ENCODE results near the gene CDK14.
"Not testable (repeated sequence)": the region's sequence is repeated elsewhere in the genome, so short reads cannot be mapped to it uniquely, and the experiment has no call there.

CDK14 gene

DNA sequence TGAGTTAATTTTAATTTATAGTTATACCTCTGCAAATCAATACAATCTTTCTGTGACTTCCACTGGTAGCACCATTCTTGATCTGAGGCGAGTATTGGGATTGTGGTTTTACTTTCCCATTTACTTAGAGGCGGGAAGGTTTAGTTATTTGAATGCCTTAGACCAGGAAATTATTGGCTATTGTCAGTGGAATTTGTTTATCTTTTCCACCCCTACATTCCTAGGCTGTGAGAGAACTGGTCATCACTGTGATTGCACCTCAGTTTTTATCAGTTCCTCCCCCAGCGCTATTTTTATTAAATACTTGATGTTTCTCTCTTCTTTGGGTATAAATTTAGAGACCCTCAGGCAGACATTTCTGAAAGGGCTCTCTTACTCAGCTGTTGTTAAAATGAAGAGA, 29.9 kb downstream of the CDK14 start:
- Histone ChIP-seq H3K27me3 (ENCODE audit: low read depth) (no peaks in the 10 kb centered on the region), H3K4me1 (peaks cover 31% of the 10 kb centered on the region), H3K36me3 (replicated peaks) (no peaks in the 10 kb centered on the region), H3K9me3 (no peaks in the 10 kb centered on the region), H3K4me3 (no peak overlapping the region)
- in situ Hi-C loops (cut with MboI; ENCODE audit: low sequenced_read_pairs), result no loop called here
- DNase-seq (ENCODE audit: low spot score in 2 of 2), result peak in 1 of 2 experiments; percentile 12

DNA sequence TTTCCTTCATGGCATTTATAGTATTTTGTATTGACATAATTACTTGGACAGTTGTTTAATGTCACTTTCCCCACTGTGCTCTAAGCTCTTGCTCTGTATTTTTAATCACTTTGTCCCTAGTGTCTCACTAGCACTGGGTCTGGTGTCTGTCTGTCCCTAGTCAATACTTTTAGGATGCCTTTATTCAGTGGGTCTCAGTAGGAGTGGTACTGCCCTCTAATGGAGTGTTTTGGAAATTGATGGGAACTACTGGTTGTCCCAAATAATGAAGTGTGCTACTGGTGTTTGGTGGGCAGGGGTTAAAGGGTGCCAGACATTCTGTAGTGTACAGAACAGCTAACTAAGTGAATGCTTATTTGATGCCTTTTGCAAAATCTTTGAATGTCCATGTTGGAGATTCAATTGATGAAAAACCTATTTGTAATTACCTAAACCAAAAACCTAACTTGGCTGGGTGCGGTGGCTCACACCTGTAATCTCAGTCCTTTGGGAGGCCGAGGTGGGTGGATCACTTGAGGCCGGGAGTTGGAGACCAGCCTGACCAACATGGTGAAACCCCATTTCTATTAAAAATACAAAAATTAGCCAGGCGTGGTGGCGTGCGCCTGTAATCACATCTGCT, 33.3 kb downstream of the CDK14 start:
- no peaks in the 10 kb centered on the region for H3K27me3 ChIP-seq (ENCODE audit: low read depth)
- peaks cover 14% of the 10 kb centered on the region for H3K4me1 ChIP-seq
- H3K36me3 ChIP-seq (replicated peaks), result no peaks in the 10 kb centered on the region
- DNase-seq (ENCODE audit: low spot score in 2 of 2), result peak; percentile 38 to 47
- in situ Hi-C loops (cut with MboI; ENCODE audit: low sequenced_read_pairs), result no loop called here
- H3K9me3 ChIP-seq, result no peaks in the 10 kb centered on the region
- no peak overlapping the region for H3K4me3 ChIP-seq

DNA sequence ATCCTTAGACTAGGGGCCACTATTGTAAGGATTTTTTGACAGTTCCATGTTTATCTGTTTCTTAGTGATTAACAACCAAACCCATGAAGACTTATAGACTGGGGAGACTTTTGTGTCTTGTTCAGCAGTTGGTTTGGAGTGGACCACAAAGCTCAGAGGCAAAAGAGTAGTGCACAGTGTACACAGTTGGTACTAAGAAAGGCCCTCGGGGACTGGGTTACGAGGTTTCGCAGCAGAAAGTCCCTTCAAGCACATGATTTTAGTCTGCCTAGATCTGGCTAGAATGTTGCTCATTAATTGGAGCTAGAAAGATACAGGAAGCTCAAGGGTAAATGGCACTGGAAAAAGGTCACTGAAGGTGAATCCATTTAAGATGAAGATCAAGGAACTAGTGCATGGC, 35.4 kb downstream of the CDK14 start:
- Histone ChIP-seq H3K4me1 (peaks cover under 1% of the 10 kb centered on the region; the same call in 1 of the 2 replicates), H3K27me3 (ENCODE audit: low read depth) (no peaks in the 10 kb centered on the region), H3K9me3 (no peaks in the 10 kb centered on the region), H3K4me3 (no peak overlapping the region), H3K36me3 (replicated peaks) (no peaks in the 10 kb centered on the region)
- in situ Hi-C loops (cut with MboI; ENCODE audit: low sequenced_read_pairs), result no loop called here
- DNase-seq (ENCODE audit: low spot score in 2 of 2), result no peak

DNA sequence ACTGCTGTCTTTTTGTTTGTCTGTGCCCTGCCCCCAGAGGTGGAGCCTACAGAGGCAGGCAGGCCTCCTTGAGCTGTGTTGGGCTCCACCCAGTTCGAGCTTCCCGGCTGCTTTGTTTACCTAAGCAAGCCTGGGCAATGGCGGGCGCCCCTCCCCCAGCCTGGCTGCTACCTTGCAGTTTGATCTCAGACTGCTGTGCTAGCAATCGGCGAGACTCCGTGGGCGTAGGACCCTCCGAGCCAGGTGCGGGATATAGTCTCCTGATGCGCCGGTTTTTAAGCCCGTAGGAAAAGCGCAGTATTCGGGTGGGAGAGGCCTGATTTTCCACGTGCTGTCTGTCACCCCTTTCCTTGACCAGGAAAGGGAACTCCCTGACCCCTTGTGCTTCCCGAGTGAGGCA, 43.6 kb downstream of the CDK14 start:
- DNase-seq (ENCODE audit: low spot score in 2 of 2); H3K4me1 ChIP-seq; in situ Hi-C loops (cut with MboI; ENCODE audit: low sequenced_read_pairs); H3K4me3 ChIP-seq; H3K27me3 ChIP-seq (ENCODE audit: low read depth); H3K9me3 ChIP-seq; H3K36me3 ChIP-seq (replicated peaks): not testable (repeated sequence)

DNA sequence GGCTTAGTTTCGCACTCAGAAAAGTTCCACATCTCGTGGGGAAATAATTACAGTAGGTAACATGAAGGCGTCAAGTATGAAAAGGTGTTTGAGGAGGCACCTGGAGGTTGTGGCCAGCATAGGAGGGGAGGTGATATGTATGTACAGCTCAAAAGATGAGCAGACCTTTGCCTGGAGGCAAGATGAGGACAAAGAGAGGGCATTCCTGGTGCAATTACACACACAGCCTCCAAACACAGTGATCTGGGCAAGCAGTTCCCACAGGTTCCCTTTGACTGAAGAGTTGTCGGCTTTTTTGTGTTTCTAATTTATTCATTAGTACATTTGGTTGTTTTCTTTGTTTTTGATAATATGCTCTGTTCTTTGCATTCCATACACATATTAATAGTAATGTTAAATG, 46.9 kb downstream of the CDK14 start:
- H3K4me3 ChIP-seq, result no peak overlapping the region
- H3K36me3 ChIP-seq (replicated peaks), result no peaks in the 10 kb centered on the region
- in situ Hi-C loops (cut with MboI; ENCODE audit: low sequenced_read_pairs), result no loop called here
- no peak for DNase-seq (ENCODE audit: low spot score in 2 of 2)
- H3K27me3 ChIP-seq (ENCODE audit: low read depth), result no peaks in the 10 kb centered on the region
- no peaks in the 10 kb centered on the region; the same call in 1 of the 2 replicates for H3K9me3 ChIP-seq
- no peaks in the 10 kb centered on the region for H3K4me1 ChIP-seq

DNA sequence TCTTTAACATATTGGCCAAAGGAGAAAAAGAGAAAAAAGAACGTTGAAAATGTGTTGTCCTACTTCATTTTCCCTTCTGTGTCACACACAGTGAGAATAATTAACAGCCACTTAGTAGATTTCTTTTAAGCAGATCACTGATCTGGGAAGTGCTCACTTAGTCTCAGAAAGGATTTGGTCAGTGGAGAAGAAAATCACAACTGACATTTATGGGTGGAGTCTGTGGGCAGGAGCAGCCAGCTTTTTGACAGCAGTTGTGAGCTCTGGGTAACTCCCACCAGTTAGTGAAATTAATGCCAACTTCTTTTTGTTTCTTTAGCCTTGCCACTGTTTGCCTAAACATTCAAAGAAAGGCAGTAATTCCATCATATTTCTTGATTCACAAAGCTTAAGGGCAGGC, 49.7 kb downstream of the CDK14 start:
- no peak overlapping the region for H3K4me3 ChIP-seq
- no peaks in the 10 kb centered on the region for H3K4me1 ChIP-seq
- no peaks in the 10 kb centered on the region for H3K36me3 ChIP-seq (replicated peaks)
- in situ Hi-C loops (cut with MboI; ENCODE audit: low sequenced_read_pairs), result no loop called here
- H3K9me3 ChIP-seq, result peaks cover 2% of the 10 kb centered on the region; the same call in 1 of the 2 replicates
- DNase-seq (ENCODE audit: low spot score in 2 of 2), result no peak
- H3K27me3 ChIP-seq (ENCODE audit: low read depth), result no peaks in the 10 kb centered on the region

DNA sequence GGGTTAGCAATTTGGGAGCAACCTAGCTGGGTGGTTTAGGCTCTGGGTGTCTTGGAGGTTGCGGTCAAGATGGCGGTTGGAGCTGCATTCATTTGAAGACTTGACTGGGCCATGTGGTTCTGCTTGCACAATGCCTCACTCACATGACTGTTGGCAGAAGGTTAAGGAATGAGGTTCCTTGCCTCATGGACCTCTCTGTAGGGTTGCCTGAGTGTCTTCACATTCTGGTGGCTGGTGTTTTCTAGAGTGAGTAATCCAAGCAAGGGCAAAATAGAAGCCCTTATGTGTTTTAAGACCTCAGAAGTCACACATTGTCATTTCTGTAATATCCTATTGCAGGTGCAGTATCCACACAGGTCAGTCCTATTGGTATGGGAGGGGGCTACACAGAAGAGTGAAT, 52.0 kb downstream of the CDK14 start:
- H3K27me3 ChIP-seq (ENCODE audit: low read depth), result no peaks in the 10 kb centered on the region
- no peak overlapping the region for H3K4me3 ChIP-seq
- in situ Hi-C loops (cut with MboI; ENCODE audit: low sequenced_read_pairs), result no loop called here
- H3K4me1 ChIP-seq, result no peaks in the 10 kb centered on the region
- H3K36me3 ChIP-seq (replicated peaks), result no peaks in the 10 kb centered on the region
- H3K9me3 ChIP-seq, result peaks cover 2% of the 10 kb centered on the region; the same call in 1 of the 2 replicates
- DNase-seq (ENCODE audit: low spot score in 2 of 2), result no peak

DNA sequence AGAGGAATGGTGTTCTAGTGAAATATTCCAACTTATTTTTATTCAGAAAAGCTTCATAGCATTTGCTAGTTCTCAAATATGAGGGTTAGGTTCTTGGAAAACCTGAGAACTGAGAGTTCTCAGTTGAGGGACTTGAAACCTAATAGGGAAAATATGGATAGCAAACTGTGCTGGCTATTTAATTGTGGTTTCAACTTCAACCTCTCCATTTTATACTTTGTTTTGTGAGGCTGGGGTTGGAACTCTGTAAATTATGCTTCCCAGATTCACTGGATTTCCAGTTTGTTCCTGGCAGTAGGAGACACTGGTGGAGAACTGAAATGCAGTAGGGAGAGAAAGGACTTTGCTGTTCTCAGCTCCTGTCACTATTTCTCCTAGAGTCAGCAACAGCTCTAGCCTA, 52.7 kb downstream of the CDK14 start:
- DNase-seq (ENCODE audit: low spot score in 2 of 2), result no peak
- no peaks in the 10 kb centered on the region for H3K36me3 ChIP-seq (replicated peaks)
- no peaks in the 10 kb centered on the region for H3K4me1 ChIP-seq
- in situ Hi-C loops (cut with MboI; ENCODE audit: low sequenced_read_pairs), result no loop called here
- peaks cover 2% of the 10 kb centered on the region; the same call in 1 of the 2 replicates for H3K9me3 ChIP-seq
- H3K4me3 ChIP-seq, result no peak overlapping the region
- no peaks in the 10 kb centered on the region for H3K27me3 ChIP-seq (ENCODE audit: low read depth)

DNA sequence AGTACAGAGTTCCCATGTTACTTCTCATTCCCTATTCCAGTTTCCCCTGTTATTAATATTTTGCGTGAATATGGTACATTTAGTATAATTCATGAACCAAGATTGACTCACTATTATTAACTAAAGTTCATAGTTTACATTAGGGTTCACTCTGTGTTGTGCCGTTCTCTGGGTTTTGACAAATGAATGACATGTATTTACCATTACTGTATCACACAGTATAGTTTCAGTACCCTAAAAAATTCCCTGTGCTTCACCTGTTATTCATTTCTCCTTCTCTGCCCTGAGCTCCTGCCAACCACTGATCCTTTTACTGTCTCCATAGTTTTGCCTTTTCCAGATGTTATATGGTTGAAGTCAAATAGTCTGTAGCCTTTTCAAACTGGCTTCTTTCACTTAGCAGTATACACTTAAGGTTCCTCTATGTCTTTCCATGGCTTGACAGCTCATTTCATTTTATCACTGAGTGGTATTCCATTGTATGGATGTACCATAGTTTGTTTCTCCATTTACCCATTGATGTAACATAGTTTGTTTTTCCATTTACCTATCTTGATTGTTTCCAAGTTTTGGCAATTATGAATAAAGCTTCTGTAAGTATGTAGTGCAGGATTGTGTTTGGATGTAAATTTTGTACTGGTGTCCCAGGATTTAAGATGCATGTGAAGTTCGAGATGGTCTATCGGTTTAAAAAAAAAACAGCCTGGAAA, 58.8 kb downstream of the CDK14 start:
- H3K36me3 ChIP-seq (replicated peaks), result no peaks in the 10 kb centered on the region
- in situ Hi-C loops (cut with MboI; ENCODE audit: low sequenced_read_pairs), result no loop called here
- peaks cover 2% of the 10 kb centered on the region; the same call in 1 of the 2 replicates for H3K9me3 ChIP-seq
- no peak overlapping the region for H3K4me3 ChIP-seq
- H3K4me1 ChIP-seq, result no peaks in the 10 kb centered on the region
- no peaks in the 10 kb centered on the region for H3K27me3 ChIP-seq (ENCODE audit: low read depth)
- DNase-seq (ENCODE audit: low spot score in 2 of 2), result no peak

DNA sequence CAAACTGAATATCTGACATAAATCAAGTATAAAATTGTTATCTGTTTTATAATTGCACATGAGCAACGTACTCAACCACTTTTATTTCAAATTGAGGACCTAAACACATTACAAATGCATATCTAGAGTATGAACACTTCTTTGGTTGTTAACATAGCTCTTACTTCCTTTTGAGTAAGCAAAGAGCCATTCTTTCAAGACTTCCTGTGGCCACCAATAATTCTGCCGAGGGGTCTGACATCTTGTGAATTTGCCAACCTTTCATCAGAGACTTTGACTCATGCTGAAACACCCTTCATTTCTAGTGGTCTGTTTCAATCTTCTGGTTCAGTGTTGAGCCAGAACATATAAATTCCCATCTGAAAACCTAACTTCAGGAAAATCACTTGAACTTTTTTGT, 59.4 kb downstream of the CDK14 start:
- DNase-seq (ENCODE audit: low spot score in 2 of 2), result no peak
- no peaks in the 10 kb centered on the region for H3K27me3 ChIP-seq (ENCODE audit: low read depth)
- no peaks in the 10 kb centered on the region for H3K4me1 ChIP-seq
- no peaks in the 10 kb centered on the region for H3K36me3 ChIP-seq (replicated peaks)
- no peak overlapping the region for H3K4me3 ChIP-seq
- in situ Hi-C loops (cut with MboI; ENCODE audit: low sequenced_read_pairs), result no loop called here
- H3K9me3 ChIP-seq, result peaks cover under 1% of the 10 kb centered on the region; the same call in 1 of the 2 replicates

DNA sequence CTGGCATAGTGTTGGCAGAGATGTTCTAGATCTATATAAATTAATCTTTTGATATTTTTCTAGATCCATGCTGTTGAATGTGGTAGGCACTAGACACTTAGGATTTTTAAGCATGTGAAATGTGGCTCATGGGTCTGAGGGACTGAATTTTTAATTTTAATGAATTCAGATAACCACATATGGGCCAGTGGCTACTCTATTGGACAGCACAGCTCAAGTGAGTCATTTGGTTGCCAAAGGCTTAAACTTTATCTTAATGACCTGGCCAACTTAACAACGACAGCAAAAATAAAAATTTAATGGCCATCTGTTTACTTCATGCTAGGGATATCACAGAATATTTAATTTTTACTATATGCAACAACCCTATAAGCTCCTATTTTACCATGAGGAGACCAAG, 61.4 kb downstream of the CDK14 start:
- in situ Hi-C loops (cut with MboI; ENCODE audit: low sequenced_read_pairs), result no loop called here
- Histone ChIP-seq H3K4me3 (no peak overlapping the region), H3K9me3 (no peaks in the 10 kb centered on the region), H3K36me3 (replicated peaks) (no peaks in the 10 kb centered on the region), H3K4me1 (peaks cover 14% of the 10 kb centered on the region), H3K27me3 (ENCODE audit: low read depth) (no peaks in the 10 kb centered on the region; the same call in 1 of the 2 replicates)
- no peak for DNase-seq (ENCODE audit: low spot score in 2 of 2)

DNA sequence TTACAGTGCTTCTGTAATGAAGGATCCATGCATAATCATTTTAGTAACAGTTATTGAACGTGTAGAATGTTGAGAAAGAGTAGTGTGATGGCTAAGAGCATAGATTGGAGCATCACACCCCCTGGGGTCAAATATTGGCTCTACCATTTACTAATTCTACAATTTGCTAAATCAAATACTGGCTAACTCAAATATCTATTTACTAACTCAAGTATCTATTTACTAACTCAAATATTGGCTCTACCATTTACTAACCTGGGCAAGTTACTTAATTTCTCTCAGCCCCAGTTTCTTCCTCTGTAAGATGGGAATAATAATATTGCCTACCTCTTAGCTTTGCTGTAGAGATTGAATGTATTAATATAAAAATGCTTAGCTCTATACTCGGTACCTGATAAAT, 64.0 kb downstream of the CDK14 start:
- in situ Hi-C loops (cut with MboI; ENCODE audit: low sequenced_read_pairs), result no loop called here
- no peak overlapping the region for H3K4me3 ChIP-seq
- H3K27me3 ChIP-seq (ENCODE audit: low read depth), result no peaks in the 10 kb centered on the region; the same call in 1 of the 2 replicates
- peaks cover 16% of the 10 kb centered on the region for H3K4me1 ChIP-seq
- H3K9me3 ChIP-seq, result no peaks in the 10 kb centered on the region
- no peak for DNase-seq (ENCODE audit: low spot score in 2 of 2)
- H3K36me3 ChIP-seq (replicated peaks), result no peaks in the 10 kb centered on the region

DNA sequence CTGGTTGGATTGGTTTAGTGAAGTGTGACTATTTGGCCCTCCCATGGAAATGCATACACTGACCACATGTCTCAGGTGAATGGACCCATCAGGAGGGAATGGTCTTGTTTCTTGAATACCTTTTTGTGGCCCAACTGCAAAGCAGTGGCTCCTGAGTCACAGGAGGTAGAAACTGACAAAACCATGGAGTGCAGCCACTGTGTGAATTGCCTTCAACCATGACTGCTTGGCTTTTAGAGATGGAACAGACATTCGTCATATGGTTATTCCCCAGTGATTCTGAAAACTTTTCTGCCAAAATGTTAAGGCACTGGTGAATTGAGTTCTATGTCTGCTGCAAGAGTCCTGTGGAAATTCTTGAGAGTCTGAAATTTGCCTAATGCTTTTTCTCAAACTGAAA, 64.7 kb downstream of the CDK14 start:
- Histone ChIP-seq H3K4me1 (peaks cover 16% of the 10 kb centered on the region), H3K36me3 (replicated peaks) (no peaks in the 10 kb centered on the region), H3K27me3 (ENCODE audit: low read depth) (no peaks in the 10 kb centered on the region; the same call in 1 of the 2 replicates), H3K9me3 (no peaks in the 10 kb centered on the region), H3K4me3 (no peak overlapping the region)
- in situ Hi-C loops (cut with MboI; ENCODE audit: low sequenced_read_pairs), result no loop called here
- no peak for DNase-seq (ENCODE audit: low spot score in 2 of 2)

DNA sequence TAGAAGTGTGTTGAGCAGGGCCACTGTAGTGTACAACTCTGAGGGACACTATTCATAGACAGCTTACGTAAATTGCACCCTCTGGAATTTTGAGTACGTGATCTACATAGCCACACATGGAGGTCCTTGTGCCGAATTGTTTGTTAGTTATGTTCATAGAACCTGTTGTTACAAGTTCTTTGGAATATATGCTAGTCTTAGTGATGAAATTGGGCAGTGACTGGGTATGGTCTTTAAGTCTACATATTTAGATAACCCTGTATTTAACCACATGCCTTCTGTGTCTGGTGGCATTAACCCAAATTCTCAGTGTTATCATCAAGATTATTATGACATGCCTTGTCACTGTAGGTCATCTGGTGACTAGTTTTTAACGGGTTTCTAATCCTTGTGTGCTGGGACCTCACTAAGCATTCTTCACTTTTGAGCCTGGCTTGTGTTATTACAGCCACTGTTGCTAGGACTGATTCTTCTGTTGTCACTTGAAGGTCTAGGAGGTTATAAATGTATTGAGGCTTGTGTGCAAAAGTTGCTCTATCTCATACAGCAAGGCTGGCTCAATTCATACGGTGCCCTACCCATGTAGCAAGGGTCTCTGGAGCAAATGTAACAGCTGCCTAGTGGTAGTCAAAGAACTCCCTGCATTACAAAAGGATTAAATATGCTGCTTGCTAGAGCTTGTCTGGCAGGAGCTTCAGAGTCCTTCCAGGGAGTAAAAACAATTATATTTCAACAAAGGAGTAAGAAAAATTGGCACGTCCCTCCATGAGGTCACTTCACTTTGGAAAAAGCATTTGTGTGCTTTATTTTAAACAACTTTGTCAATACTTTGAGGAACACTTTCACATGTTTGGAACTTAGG, 65.4 kb downstream of the CDK14 start:
- Histone ChIP-seq H3K9me3 (no peaks in the 10 kb centered on the region), H3K27me3 (ENCODE audit: low read depth) (no peaks in the 10 kb centered on the region; the same call in 1 of the 2 replicates), H3K36me3 (replicated peaks) (no peaks in the 10 kb centered on the region), H3K4me1 (peaks cover 16% of the 10 kb centered on the region), H3K4me3 (no peak overlapping the region)
- DNase-seq (ENCODE audit: low spot score in 2 of 2), result peak; percentile 61 to 95
- in situ Hi-C loops (cut with MboI; ENCODE audit: low sequenced_read_pairs), result no loop called here

All from HAP-1 (cell line).